IPS-15b (cell line): ENCODE results near the gene LRP11.

Source experiments
- H3K27me3 ChIP-seq: one replicate; pipeline ENCODE4 v1.6.1; 2013; ENCODE audit warnings: low read length; ENCODE audit not compliant: control insufficient read depth, insufficient read depth
- H3K36me3 ChIP-seq: one replicate; pipeline ENCODE4 v1.6.1; 2013; ENCODE audit warnings: low read length; ENCODE audit not compliant: control insufficient read depth, insufficient read depth
- H3K4me1 ChIP-seq: one replicate; pipeline ENCODE4 v1.6.1; 2013; ENCODE audit warnings: mild to moderate bottlenecking, low read length; ENCODE audit not compliant: control insufficient read depth, insufficient read depth
- H3K4me3 ChIP-seq: one replicate; pipeline ENCODE4 v1.5.1; 2013; ENCODE audit warnings: low read depth, low read length
- H3K9ac ChIP-seq: one replicate; pipeline ENCODE4 v1.6.1; 2013; ENCODE audit warnings: low read depth, mild to moderate bottlenecking, low read length
- H3K9me3 ChIP-seq: one replicate; pipeline ENCODE4 v1.6.1; 2013; ENCODE audit warnings: mild to moderate bottlenecking, low read length; ENCODE audit not compliant: control insufficient read depth, insufficient read depth

LRP11 gene

GRCh38 chr6:149881860-149882259, 17.7 kb upstream of the LRP11 start:
- H3K27me3 ChIP-seq: peaks cover 17% of the 10 kb centered on the region

DNA sequence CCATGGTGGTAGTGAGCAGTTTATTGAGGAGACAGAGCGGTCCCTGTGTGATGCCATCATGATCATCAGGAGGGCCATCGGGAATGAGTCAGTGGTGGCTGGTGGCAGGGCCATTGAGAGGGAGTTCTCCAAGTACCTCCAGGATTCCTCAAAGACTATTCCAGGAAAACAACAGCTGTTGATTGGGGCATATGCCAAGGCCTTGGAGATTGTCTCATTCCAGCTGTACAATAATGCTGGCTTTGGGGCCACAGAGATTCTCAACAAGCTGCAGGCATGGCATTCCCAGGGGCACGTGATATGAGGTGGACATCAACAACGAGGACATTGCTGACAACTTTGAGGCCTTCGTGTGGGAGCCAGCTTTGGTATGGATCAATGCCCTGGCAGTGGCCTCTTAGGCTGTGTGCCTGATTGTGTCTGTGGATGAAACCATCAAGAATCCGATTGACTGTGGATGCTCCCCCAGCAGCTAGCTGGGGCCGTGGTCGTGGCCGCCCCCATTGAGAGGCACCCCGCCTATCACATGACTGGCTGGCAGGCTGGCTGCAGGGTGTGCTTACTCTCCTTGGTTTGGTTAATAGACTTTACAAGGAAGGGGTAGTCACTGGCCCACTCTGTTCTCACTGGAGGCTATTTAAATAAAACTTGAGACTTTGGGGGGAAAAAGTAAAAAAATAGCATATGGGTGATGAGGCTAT, 17.1 kb upstream of the LRP11 start:
- Histone ChIP-seq H3K9me3 (no peaks in the 10 kb centered on the region), H3K4me3 (no peak overlapping the region), H3K4me1 (no peaks in the 10 kb centered on the region), H3K27me3 (peaks cover 17% of the 10 kb centered on the region), H3K9ac (no peak overlapping the region), H3K36me3 (no peaks in the 10 kb centered on the region)

More at GRCh38 chr6:149881860-149882259, 17.7 kb upstream of the LRP11 start:
- Histone ChIP-seq H3K9ac (no peak overlapping the region), H3K4me1 (no peaks in the 10 kb centered on the region), H3K4me3 (no peak overlapping the region), H3K36me3 (no peaks in the 10 kb centered on the region), H3K9me3 (no peaks in the 10 kb centered on the region)

- no peaks in the 10 kb centered on the region for H3K36me3 ChIP-seq
- H3K27me3 ChIP-seq: no peaks in the 10 kb centered on the region
- no peaks in the 10 kb centered on the region for H3K4me1 ChIP-seq
- no peak overlapping the region for H3K9ac ChIP-seq
- no peak overlapping the region for H3K4me3 ChIP-seq
- H3K9me3 ChIP-seq: no peaks in the 10 kb centered on the region
Observed at GRCh38 chr6:149877659-149878058, 13.5 kb upstream of the LRP11 start.

- Histone ChIP-seq H3K27me3 (no peaks in the 10 kb centered on the region), H3K9ac (no peak overlapping the region), H3K9me3 (no peaks in the 10 kb centered on the region), H3K36me3 (no peaks in the 10 kb centered on the region), H3K4me1 (no peaks in the 10 kb centered on the region), H3K4me3 (no peak overlapping the region)
Observed at GRCh38 chr6:149876241-149876933, 12.2 kb upstream of the LRP11 start.

DNA sequence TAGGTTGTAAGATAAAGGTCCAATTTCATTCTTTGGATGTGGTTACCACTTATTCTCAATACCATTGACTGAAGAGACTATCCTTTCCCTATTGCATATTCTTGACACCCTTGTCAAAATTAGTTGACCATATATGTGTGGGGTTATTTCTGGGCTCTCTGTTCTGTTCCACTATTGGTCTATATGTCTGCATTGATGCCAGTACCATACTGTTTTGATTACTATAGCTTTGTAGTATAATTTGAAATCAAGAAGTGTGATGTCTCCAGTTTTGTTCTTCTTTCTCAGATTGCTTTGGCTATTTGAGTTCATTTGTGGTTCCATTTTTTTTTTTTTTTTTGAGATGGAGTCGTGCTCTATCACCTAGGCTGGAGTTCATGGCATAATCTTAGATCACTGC, 8.1 kb upstream of the LRP11 start:
- no peaks in the 10 kb centered on the region for H3K9me3 ChIP-seq
- H3K4me1 ChIP-seq: peaks cover 10% of the 10 kb centered on the region
- H3K27me3 ChIP-seq: no peaks in the 10 kb centered on the region
- no peak overlapping the region for H3K9ac ChIP-seq
- no peak overlapping the region for H3K4me3 ChIP-seq
- no peaks in the 10 kb centered on the region for H3K36me3 ChIP-seq

GRCh38 chr6:149871182-149871581, 7.0 kb upstream of the LRP11 start:
- no peaks in the 10 kb centered on the region for H3K9me3 ChIP-seq
- H3K4me1 ChIP-seq: peaks cover 10% of the 10 kb centered on the region
- H3K9ac ChIP-seq: no peak overlapping the region
- no peak overlapping the region for H3K4me3 ChIP-seq
- no peaks in the 10 kb centered on the region for H3K27me3 ChIP-seq
- no peaks in the 10 kb centered on the region for H3K36me3 ChIP-seq

DNA sequence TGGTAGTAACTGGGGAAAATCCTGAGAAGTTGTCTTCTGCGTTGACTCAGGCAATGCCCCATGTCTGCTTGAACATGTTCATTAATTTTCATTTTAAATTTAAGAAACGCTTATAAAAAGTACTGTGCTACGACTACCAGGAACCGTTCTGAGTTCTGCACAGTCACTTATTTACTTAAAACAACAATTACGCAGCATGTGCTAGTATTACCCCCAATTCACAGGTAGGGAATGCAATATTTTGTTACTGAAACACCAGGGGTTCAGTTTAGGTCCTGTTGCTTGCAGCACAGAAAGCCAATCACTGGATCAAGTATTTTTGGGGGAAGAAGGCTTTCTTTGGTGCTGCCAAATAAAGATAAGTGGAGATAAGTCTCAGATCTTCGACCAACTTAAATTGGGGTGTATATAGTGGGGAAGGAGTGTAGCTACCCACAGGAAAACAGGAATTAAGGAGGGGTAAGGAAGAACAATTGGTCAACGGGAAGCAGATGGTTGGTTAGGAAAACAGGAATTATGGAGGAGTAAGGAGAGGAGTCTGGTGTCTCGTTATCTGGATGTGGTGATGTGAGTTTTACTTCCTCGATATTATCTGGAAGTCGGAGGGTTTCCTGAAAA, 5.2 kb upstream of the LRP11 start:
- H3K4me1 ChIP-seq: peaks cover 10% of the 10 kb centered on the region
- no peaks in the 10 kb centered on the region for H3K27me3 ChIP-seq

GRCh38 chr6:149867876-149868640, 3.9 kb upstream of the LRP11 start:
- Histone ChIP-seq H3K4me1 (peaks cover 10% of the 10 kb centered on the region), H3K36me3 (no peaks in the 10 kb centered on the region), H3K9me3 (no peaks in the 10 kb centered on the region), H3K27me3 (no peaks in the 10 kb centered on the region), H3K4me3 (no peak overlapping the region), H3K9ac (no peak overlapping the region)

More for the DNA sequence above, 5.2 kb upstream of the LRP11 start:
- no peak overlapping the region for H3K9ac ChIP-seq
- H3K9me3 ChIP-seq: no peaks in the 10 kb centered on the region
- H3K4me3 ChIP-seq: no peak overlapping the region
- H3K36me3 ChIP-seq: no peaks in the 10 kb centered on the region

DNA sequence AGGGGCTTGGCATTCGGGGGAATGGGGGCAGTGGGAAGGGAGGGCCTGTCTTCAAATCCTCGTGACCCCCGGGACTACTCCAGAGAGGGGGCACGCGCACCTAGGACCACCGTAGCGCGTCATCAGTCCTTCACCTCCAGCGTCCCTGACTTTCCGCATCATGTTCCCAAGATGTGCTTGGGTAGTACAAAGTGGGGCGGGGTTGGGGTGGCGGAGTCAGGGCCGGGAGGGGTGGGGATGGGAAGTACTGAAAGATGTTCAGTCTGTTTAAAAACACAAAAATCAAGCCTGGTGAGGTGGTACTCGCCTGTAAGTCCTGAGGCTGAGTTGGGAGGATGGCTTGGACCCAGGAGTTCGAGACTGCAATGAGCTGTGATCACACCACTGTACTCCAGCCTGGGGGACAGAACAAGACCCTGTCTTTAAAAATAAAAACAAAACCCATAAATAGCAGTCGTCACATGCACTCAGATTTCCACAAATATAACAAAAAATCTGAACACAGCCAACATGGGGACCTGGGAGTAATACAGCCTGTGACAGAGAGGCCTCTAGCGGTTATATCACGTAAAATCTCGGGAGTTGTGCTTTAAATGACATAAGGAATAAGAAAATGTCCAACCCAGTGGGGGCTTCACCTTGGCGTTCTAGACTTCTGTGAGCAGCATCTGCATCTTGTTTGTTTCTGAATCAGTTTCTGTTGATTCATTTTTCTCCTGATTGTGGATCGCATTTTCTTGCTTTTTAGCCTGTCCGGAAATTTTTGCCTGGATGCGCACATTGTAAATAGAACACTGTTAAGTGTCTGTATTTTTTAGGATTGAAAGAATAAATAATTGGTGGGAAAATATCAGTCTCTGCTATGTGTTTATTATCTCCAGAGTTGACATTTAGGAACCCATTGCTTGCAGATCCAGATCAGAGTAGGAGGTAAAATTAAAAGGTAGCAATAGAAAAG, 698 bp upstream of the LRP11 start:
- Histone ChIP-seq H3K9me3 (no peaks in the 10 kb centered on the region), H3K4me3 (peak overlapping the region; percentile 72), H3K4me1 (peaks cover 15% of the 10 kb centered on the region), H3K36me3 (no peaks in the 10 kb centered on the region), H3K27me3 (peaks cover 20% of the 10 kb centered on the region), H3K9ac (peak overlapping the region; percentile 37)

GRCh38 chr6:149862922-149863697, 1.0 kb downstream of the LRP11 start:
- H3K9me3 ChIP-seq: no peaks in the 10 kb centered on the region
- H3K4me1 ChIP-seq: peaks cover 11% of the 10 kb centered on the region
- no peaks in the 10 kb centered on the region for H3K36me3 ChIP-seq
- H3K27me3 ChIP-seq: peaks cover 20% of the 10 kb centered on the region
- H3K9ac ChIP-seq: no peak overlapping the region
- peak overlapping the region; percentile 71 for H3K4me3 ChIP-seq
